ENCODE data around the gene CYCS. TPM values are rescaled to one million over a fixed set of nuclear protein-coding genes. Genes with fewer than 3 reads are reported as not detected.

Gene CYCS
- total and polyA plus RNA-seq, 10 donors, result 18.6 to 83.6 (median 51.0) TPM

GRCh38 chr7:25143763-25144162 lies 18.7 kb upstream of the CYCS start:
- no peaks in the 10 kb centered on the region for H3K4me1 ChIP-seq
- H3K9me3 ChIP-seq, result no peaks in the 10 kb centered on the region
- no peak overlapping the region for H3K4me3 ChIP-seq
- no peak for TF ChIP-seq CTCF (IDR thresholded peaks at IDR 0.05 in 8 of 11, conservative IDR thresholded peaks at IDR 0.05 in 3 of 11)
- no peak for TF ChIP-seq POLR2A (IDR thresholded peaks at IDR 0.05)
- TF ChIP-seq POLR2AphosphoS5 (IDR thresholded peaks at IDR 0.05), result no peak
- H3K36me3 ChIP-seq, result peaks cover 0 to 64% (median 5%) of the 10 kb centered on the region in 6 donors
- no peak overlapping the region for H3K27ac ChIP-seq
- no peak for DNase-seq
- no peaks in the 10 kb centered on the region for H3K27me3 ChIP-seq (replicated peaks in 1 of 7)
- intact Hi-C loops (cut with DNase I; ENCODE audit: low total_unique reads), result no loop called here
- WGBS, 5 donors, result 89 to 96% (median 90%) methylated on average over 2 of the region's 2 CpGs

- Histone ChIP-seq H3K4me1 (no peaks in the 10 kb centered on the region), H3K27me3 (replicated peaks in 1 of 7) (no peaks in the 10 kb centered on the region), H3K27ac (no peak overlapping the region), H3K36me3 (peaks cover 0 to 51% (median 8%) of the 10 kb centered on the region in 6 donors), H3K4me3 (no peak overlapping the region), H3K9me3 (no peaks in the 10 kb centered on the region)
- 86 to 98% (median 95%) methylated on average over 1 of the region's 1 CpG for WGBS, 5 donors
- no peak for TF ChIP-seq POLR2AphosphoS5 (IDR thresholded peaks at IDR 0.05)
- TF ChIP-seq POLR2A (IDR thresholded peaks at IDR 0.05), result no peak
- no peak for TF ChIP-seq CTCF (IDR thresholded peaks at IDR 0.05 in 8 of 11, conservative IDR thresholded peaks at IDR 0.05 in 3 of 11)
- intact Hi-C loops (cut with DNase I; ENCODE audit: low total_unique reads), result no loop called here
- DNase-seq, result no peak
These were observed 14.5 kb upstream of the CYCS start for GRCh38 chr7:25139536-25139935.

GRCh38 chr7:25134358-25135010 lies 9.4 kb upstream of the CYCS start:
- no peak overlapping the region for H3K4me3 ChIP-seq
- intact Hi-C loops (cut with DNase I; ENCODE audit: low total_unique reads), result no loop called here
- 27 to 63% (median 51%) methylated on average over 1 of the region's 1 CpG for WGBS, 5 donors
- TF ChIP-seq CTCF (IDR thresholded peaks at IDR 0.05 in 8 of 11, conservative IDR thresholded peaks at IDR 0.05 in 3 of 11) (no peak), POLR2AphosphoS5 (IDR thresholded peaks at IDR 0.05) (no peak), POLR2A (IDR thresholded peaks at IDR 0.05) (no peak)
- no peaks in the 10 kb centered on the region for H3K27me3 ChIP-seq (replicated peaks in 1 of 7)
- peaks cover 0 to 12% (median 2%) of the 10 kb centered on the region in 6 donors for H3K36me3 ChIP-seq
- H3K4me1 ChIP-seq, result peaks cover 0 to 8% (median 2%) of the 10 kb centered on the region in 6 donors
- no peak for DNase-seq
- peak overlapping the region in 1 of 8 donors; percentile 17 for H3K27ac ChIP-seq
- H3K9me3 ChIP-seq, result no peaks in the 10 kb centered on the region

GRCh38 chr7:25132430-25132829 lies 7.4 kb upstream of the CYCS start:
- no peaks in the 10 kb centered on the region for H3K9me3 ChIP-seq
- intact Hi-C loops (cut with DNase I; ENCODE audit: low total_unique reads), result no loop called here
- H3K27ac ChIP-seq, result no peak overlapping the region
- DNase-seq, result no peak
- TF ChIP-seq POLR2AphosphoS5 (IDR thresholded peaks at IDR 0.05) (no peak), POLR2A (IDR thresholded peaks at IDR 0.05) (no peak), CTCF (IDR thresholded peaks at IDR 0.05 in 8 of 11, conservative IDR thresholded peaks at IDR 0.05 in 3 of 11) (no peak)
- no peak overlapping the region for H3K4me3 ChIP-seq
- peaks cover 0 to 12% (median 2%) of the 10 kb centered on the region in 6 donors for H3K36me3 ChIP-seq
- WGBS, 5 donors, result 80 to 90% (median 82%) methylated on average over 1 of the region's 1 CpG
- H3K4me1 ChIP-seq, result peaks cover 0 to 8% (median 2%) of the 10 kb centered on the region in 6 donors
- no peaks in the 10 kb centered on the region for H3K27me3 ChIP-seq (replicated peaks in 1 of 7)
